K562 (cell line): ENCODE measurements around the gene GTPBP8. TPM values are rescaled to one million over a fixed set of nuclear protein-coding genes. Genes with fewer than 3 reads are reported as not detected.

Source experiments
- ATAC-seq: fragments of 200-7000 bp; cut with Tn5 transposase; 3 replicates; pipeline ENCODE4 v1.9.1; 2020; ENCODE audit warnings: moderate library complexity
- BruUV-seq: library from RNA; stranded (reverse); fragments of 400-500 nt; replicated peaks from 2 replicates; lab custom pipeline; 2021; lab: Mats Ljungman, UMichigan
- CTCF ChIA-PET: fragments of 300-600 bp; formaldehyde crosslinking; extraction: SDS; loops from one replicate; lab custom pipeline; 2021; ENCODE audit warnings: low intra/inter-chr PET ratio; lab: Yijun Ruan, JAX
- POLR2A ChIA-PET: fragments of 300-600, 350-650 bp; sonication (Branson Sonifier 250); formaldehyde crosslinking; extraction: SDS; loops from one replicate; lab custom pipeline; 2021; ENCODE audit warnings: antibody characterized with exemption, inconsistent platforms; lab: Yijun Ruan, JAX
- DNase-seq, 4 experiments: peaks; one replicate each; pipeline versions ENCODE4 v3.0.0 to v3.0.0-alpha.2; 2011 to 2018; ENCODE audit warnings: low spot score in 3 of 4, mixed read lengths in 3 of 4; ENCODE audit errors: extremely low read depth in 1 of 4
- FAIRE-seq: peaks from 2 replicates; lab custom pipeline; 2011; peaks lifted over from hg19 to GRCh38; lab: Jason Lieb, UNC
- H2AFZ ChIP-seq: 2 replicates; pipeline ENCODE4 v1.6.0; 2011; ENCODE audit warnings: low read depth, low read length, control low read depth, inconsistent platforms
- H3K27ac ChIP-seq: fragments of 200-600 bp; 3 replicates; pipeline ENCODE4 v1.8.0; 2011; ENCODE audit warnings: low read depth, mild to moderate bottlenecking, control low read depth, inconsistent platforms, low read length, moderate library complexity, mixed read lengths; ENCODE audit errors: extremely low read depth
- H3K27me3 ChIP-seq, 2 experiments: fragments of 300-600 bp in 1 of 2; 2 replicates in 1 of 2; 3 replicates in 1 of 2; pipeline versions ENCODE4 v1.6.0 to v1.8.0; 2011; ENCODE audit warnings: inconsistent platforms in 2 of 2, low read length in 2 of 2, mild to moderate bottlenecking in 1 of 2, mixed read lengths in 1 of 2, moderate library complexity in 1 of 2; ENCODE audit not compliant: control insufficient read depth in 2 of 2, insufficient read depth in 2 of 2
- H3K36me3 ChIP-seq: fragments of 300-600 bp; 3 replicates; pipeline ENCODE4 v1.8.0; 2011; ENCODE audit warnings: mild to moderate bottlenecking, low read length, inconsistent platforms; ENCODE audit not compliant: control insufficient read depth, insufficient read depth
- H3K4me1 ChIP-seq, 2 experiments: fragments of 200-600 bp in 1 of 2; replicated peaks in 1 of 2; 2 replicates in 1 of 2; 3 replicates in 1 of 2; pipeline versions ENCODE4 v1.5.1 to v1.8.0; 2011; ENCODE audit warnings: inconsistent platforms in 2 of 2, low read length in 2 of 2, mild to moderate bottlenecking in 1 of 2, mixed read lengths in 1 of 2, moderate library complexity in 1 of 2; ENCODE audit not compliant: control insufficient read depth in 2 of 2, insufficient read depth in 2 of 2
- H3K4me2 ChIP-seq: 2 replicates; pipeline ENCODE4 v1.6.1; 2011; ENCODE audit warnings: low read length, control low read depth, inconsistent platforms, mixed read lengths; ENCODE audit not compliant: insufficient read depth
- H3K4me3 ChIP-seq: fragments of 200-600 bp; sonication (generic), shearing (Covaris generic); 2 replicates; pipeline ENCODE4 v1.5.1; 2016; ENCODE audit warnings: control low read depth, inconsistent platforms
- H3K79me2 ChIP-seq: fragments of 200-600 bp; 3 replicates; pipeline ENCODE4 v1.8.0; 2011; ENCODE audit warnings: low read length, inconsistent platforms; ENCODE audit not compliant: control insufficient read depth, insufficient read depth
- H3K9ac ChIP-seq, 2 experiments: 2 replicates each; pipeline versions ENCODE4 v1.6.0 to v1.6.1; 2011; ENCODE audit warnings: low read depth in 2 of 2, low read length in 2 of 2, control low read depth in 1 of 2, inconsistent platforms in 1 of 2, mild to moderate bottlenecking in 1 of 2, mixed read lengths in 1 of 2; ENCODE audit not compliant: insufficient read depth in 1 of 2
- H3K9me1 ChIP-seq: one replicate; pipeline ENCODE4 v1.6.0; 2011; ENCODE audit warnings: inconsistent platforms, mild to moderate bottlenecking, low read length, moderate library complexity; ENCODE audit not compliant: control insufficient read depth, insufficient read depth
- H3K9me3 ChIP-seq: replicated peaks from 2 replicates; pipeline ENCODE4 v1.5.1; 2011; ENCODE audit warnings: low read depth, low read length, inconsistent platforms; ENCODE audit not compliant: control insufficient read depth, insufficient read depth
- H4K20me1 ChIP-seq: replicated peaks from 2 replicates; pipeline ENCODE4 v1.6.1; 2011; ENCODE audit warnings: low read length, inconsistent platforms, mixed read lengths; ENCODE audit not compliant: control insufficient read depth, insufficient read depth
- DACH1 ChIP-seq: fragments of 450-650 bp; IDR thresholded peaks from 2 replicates; pipeline ENCODE4 v1.6.1; 2018; ENCODE audit not compliant: partially characterized antibody
- PCBP1 ChIP-seq: fragments of 200-400 bp; formaldehyde crosslinking; IDR thresholded peaks from 2 replicates; pipeline ENCODE4 v1.6.1; 2018; ENCODE audit warnings: mild to moderate bottlenecking, low read depth, low read length; ENCODE audit not compliant: poor library complexity, severe bottlenecking
- SPI1 ChIP-seq: IDR thresholded peaks from 2 replicates; pipeline ENCODE4 v1.6.1; 2011; ENCODE audit warnings: low read depth, low read length, control low read depth, borderline replicate concordance
- TSC22D4 ChIP-seq: fragments of 450-650 bp; IDR thresholded peaks from 2 replicates; pipeline ENCODE4 v1.6.1; 2016; ENCODE audit warnings: missing genetic modification characterization, missing biosample characterization, control low read depth
- ZSCAN29 ChIP-seq: fragments of 450-650 bp; IDR thresholded peaks from 2 replicates; pipeline ENCODE4 v1.6.1; 2017
- WGBS: fragments of 100-300 bp; shearing (Covaris generic); methylation state at CpG from one replicate; pipeline ENCODE4 v1.1.6; 2016; ENCODE audit warnings: low coverage, mixed read lengths; ENCODE audit not compliant: insufficient coverage; ENCODE audit errors: missing lambda C conversion rate; 5-methylcytosine and 5-hydroxymethylcytosine counted together
- in situ Hi-C: fragments of 300-500 bp; cut with MboI; formaldehyde crosslinking; loops from 4 replicates; pipeline ENCODE4 v1.15.0; 2018; ENCODE audit warnings: inconsistent platforms, mixed read lengths
- intact Hi-C: fragments of 100-400 bp; cut with micrococcal nuclease; formaldehyde crosslinking; loops from 2 replicates; pipeline ENCODE4 v1.14.2; 2022
- polyA plus RNA-seq, 8 experiments: library from polyadenylated mRNA; depleted of rRNA in 4 of 8; stranded (reverse) in 5 of 8; unstranded in 3 of 8; fragments of >200 nt; fragmentation: Nextera tagmentation in 2 of 8; fragmentation: Illumina TruSeq in 1 of 8; extraction: Ambion mirVana in 2 of 8; extraction: Trizol in 1 of 8; gene quantifications; 2 replicates each; pipeline versions ENCODE4 v1.2.1 to v1.2.3, GENCODE V29; 2011 to 2014; ENCODE audit warnings: inconsistent platforms in 1 of 8, missing spikeins in 1 of 8
- total RNA-seq, 7 experiments: library from RNA; depleted of rRNA in 6 of 7; stranded (reverse); fragments of >200 nt in 6 of 7; fragmentation: Illumina TruSeq in 2 of 7; extraction: Trizol in 2 of 7; gene quantifications; 2 replicates each; pipeline versions ENCODE4 v1.2.1 to v1.2.3, GENCODE V29; 2011 to 2021; ENCODE audit warnings: low replicate concordance in 1 of 7
- TF ChIP-seq, protein P1 (sequence below): fragments of 200-400 bp; formaldehyde crosslinking; IDR thresholded peaks from 2 replicates; pipeline ENCODE4 v1.6.1; 2017; ENCODE audit warnings: mild to moderate bottlenecking, low read depth, low read length, moderate library complexity
- TF ChIP-seq, protein P2 (sequence below): sonication (generic); formaldehyde crosslinking; IDR thresholded peaks from 2 replicates; pipeline ENCODE4 v1.8.1; 2022; ENCODE audit warnings: missing genetic modification reagents

Gene GTPBP8
- total and polyA plus RNA-seq, 9 of the 15 experiments (the other 6 are each of a cell fraction or from before 2014, with no cell fraction given), result 14.0 to 33.3 (median 20.8) TPM

DNA sequence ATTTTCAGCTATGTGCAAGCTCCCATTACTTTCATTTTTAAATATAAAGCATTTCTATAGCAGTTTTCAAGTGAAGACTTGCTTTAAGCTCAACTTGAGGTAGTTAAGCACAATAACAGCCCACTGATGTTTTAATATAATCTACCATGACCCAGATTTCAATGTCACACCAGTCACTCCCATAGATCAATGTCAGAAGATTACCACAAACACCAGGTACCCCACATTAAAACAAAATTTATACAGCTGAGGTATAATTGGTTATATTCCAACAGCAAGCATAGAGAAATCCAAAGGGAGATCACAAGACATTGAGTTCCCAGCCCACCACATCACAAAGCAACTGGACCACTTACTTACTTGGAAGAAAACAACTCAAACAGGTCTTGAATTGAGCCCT, 22.8 kb downstream of the GTPBP8 start (continued):
- TF ChIP-seq PCBP1 (no peak), DACH1 (no peak), TSC22D4 (no peak), ZSCAN29 (no peak)
- TF ChIP-seq, protein P1, sequence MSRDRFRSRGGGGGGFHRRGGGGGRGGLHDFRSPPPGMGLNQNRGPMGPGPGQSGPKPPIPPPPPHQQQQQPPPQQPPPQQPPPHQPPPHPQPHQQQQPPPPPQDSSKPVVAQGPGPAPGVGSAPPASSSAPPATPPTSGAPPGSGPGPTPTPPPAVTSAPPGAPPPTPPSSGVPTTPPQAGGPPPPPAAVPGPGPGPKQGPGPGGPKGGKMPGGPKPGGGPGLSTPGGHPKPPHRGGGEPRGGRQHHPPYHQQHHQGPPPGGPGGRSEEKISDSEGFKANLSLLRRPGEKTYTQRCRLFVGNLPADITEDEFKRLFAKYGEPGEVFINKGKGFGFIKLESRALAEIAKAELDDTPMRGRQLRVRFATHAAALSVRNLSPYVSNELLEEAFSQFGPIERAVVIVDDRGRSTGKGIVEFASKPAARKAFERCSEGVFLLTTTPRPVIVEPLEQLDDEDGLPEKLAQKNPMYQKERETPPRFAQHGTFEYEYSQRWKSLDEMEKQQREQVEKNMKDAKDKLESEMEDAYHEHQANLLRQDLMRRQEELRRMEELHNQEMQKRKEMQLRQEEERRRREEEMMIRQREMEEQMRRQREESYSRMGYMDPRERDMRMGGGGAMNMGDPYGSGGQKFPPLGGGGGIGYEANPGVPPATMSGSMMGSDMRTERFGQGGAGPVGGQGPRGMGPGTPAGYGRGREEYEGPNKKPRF, result no peak

DNA sequence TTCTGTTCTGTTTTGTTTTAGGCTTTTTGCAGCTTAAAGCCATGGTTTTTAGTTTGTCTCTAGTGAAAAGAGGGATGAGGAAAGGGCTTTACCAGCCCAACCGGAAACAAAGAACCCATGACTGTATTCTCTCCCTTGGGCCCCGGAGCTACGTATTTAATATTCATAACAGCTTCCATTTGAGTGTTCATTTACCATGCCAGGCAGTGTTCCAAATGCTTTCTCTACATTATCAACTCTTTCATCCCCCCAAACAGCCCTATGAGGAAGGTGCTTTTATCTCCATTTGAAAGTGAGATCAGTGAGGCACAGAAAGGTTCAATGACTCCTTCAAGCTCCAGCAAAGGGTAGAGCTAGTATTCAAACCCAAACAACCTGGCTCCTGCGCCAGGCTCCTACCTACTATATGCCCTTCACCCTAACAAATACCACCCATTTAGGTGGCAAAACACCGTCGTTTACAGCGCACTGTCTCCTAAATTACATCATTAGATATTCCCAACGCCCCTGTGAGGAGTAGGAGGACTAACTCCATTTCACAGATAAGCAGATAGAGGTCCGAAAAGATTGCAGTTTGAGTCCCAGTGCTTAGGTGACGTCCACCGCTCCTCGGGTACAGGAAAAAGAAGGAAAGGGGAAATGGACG, 27.9 kb downstream of the GTPBP8 start:
- Histone ChIP-seq H4K20me1 (no peaks in the 10 kb centered on the region), H3K4me1 (peaks cover 0 to 10% of the 10 kb centered on the region in 2 experiments; a peak in 2 of 5 replicates), H3K9me3 (no peaks in the 10 kb centered on the region; the same call in 1 of the 2 replicates), H3K4me2 (peak overlapping the region; percentile 98), H3K36me3 (peaks cover 35% of the 10 kb centered on the region; the same call in 2 of the 3 replicates), H3K9ac (peak overlapping the region; percentile 78 to 92), H3K27me3 (no peaks in the 10 kb centered on the region), H3K9me1 (no peaks in the 10 kb centered on the region), H3K27ac (peak overlapping the region; percentile 83), H2AFZ (peak overlapping the region; percentile 87), H3K4me3 (peak overlapping the region; percentile 86), H3K79me2 (peaks cover 31% of the 10 kb centered on the region)
- in situ Hi-C loops (no loop called here), intact Hi-C loops (loop anchor here (1.0 kb wide), 1 partner anchor 26 kb away; no protein-coding TSS in a partner anchor)
- peak; percentile 5; the same call in 2 of the 3 replicates for ATAC-seq
- WGBS, result 2% methylated on average over 9 of the region's 13 CpGs
- peak; percentile 27; the same call in 1 of the 2 replicates for TF ChIP-seq SPI1
- TF ChIP-seq, protein P2, sequence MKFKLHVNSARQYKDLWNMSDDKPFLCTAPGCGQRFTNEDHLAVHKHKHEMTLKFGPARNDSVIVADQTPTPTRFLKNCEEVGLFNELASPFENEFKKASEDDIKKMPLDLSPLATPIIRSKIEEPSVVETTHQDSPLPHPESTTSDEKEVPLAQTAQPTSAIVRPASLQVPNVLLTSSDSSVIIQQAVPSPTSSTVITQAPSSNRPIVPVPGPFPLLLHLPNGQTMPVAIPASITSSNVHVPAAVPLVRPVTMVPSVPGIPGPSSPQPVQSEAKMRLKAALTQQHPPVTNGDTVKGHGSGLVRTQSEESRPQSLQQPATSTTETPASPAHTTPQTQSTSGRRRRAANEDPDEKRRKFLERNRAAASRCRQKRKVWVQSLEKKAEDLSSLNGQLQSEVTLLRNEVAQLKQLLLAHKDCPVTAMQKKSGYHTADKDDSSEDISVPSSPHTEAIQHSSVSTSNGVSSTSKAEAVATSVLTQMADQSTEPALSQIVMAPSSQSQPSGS (CRISPR knock-in tag), result no peak
- peak; percentile 19 for FAIRE-seq
- BruUV-seq, result TSS peak; percentile 43
- ChIA-PET POLR2A (interaction anchor here (1.0 to 1.2 kb wide), 3 partner anchors 8 to 29 kb away, joined by 3 to 7 read pairs (median 7); no protein-coding TSS in a partner anchor), CTCF (no interaction called here)
- DNase-seq, result peak in 1 of 4 experiments; percentile 6
